HCT116 (cell line): ENCODE data around the gene TMEM217. TPM values are rescaled to one million over a fixed set of nuclear protein-coding genes. Genes with fewer than 3 reads are reported as not detected.
"Not testable (repeated sequence)": the region's sequence is repeated elsewhere in the genome, so short reads cannot be mapped to it uniquely, and the experiment has no call there.

Experiments used
- ATAC-seq: fragments of 200-7000 bp; cut with Tn5 transposase; 2 replicates; pipeline ENCODE4 v1.9.1; 2020; ENCODE audit warnings: mild to moderate bottlenecking, moderate library complexity
- BruUV-seq: library from RNA; stranded (reverse); fragments of 400-500 nt; replicated peaks from 2 replicates; lab custom pipeline; 2021; lab: Mats Ljungman, UMichigan
- CTCF ChIA-PET: fragments of 300-600 bp; sonication (Branson Sonifier 250); formaldehyde crosslinking; loops from one replicate; lab custom pipeline; 2021; ENCODE audit warnings: antibody characterized with exemption; lab: Charles Lee
- POLR2A ChIA-PET: fragments of 300-600, 350-600 bp; sonication (Branson Sonifier 250); formaldehyde crosslinking; loops from one replicate; lab custom pipeline; 2021; ENCODE audit warnings: antibody characterized with exemption; lab: Charles Lee
- RAD21 ChIA-PET, 2 experiments: fragments of 300-600 bp; sonication (Branson Sonifier 250); formaldehyde crosslinking; loops; one replicate each; lab custom pipeline; 2023; ENCODE audit warnings: low total read pairs in 2 of 2; ENCODE audit not compliant: uncharacterized antibody in 2 of 2, unreplicated experiment in 2 of 2, low non-redundant PET in 1 of 2; lab: Charles Lee
- DNase-seq: peaks from one replicate; pipeline ENCODE4 v3.0.0-alpha.2; 2010; ENCODE audit warnings: low read depth, low spot score
- H2AFZ ChIP-seq: fragments of 200-600 bp; shearing (Covaris generic), sonication (generic); 2 replicates; pipeline ENCODE4 v1.6.1; 2017; ENCODE audit warnings: low read depth, mixed run types, mixed read lengths, antibody characterized with exemption, low read length; ENCODE audit not compliant: poor library complexity, severe bottlenecking
- H3K27ac ChIP-seq: 2 replicates; pipeline ENCODE4 v1.5.1; 2012; ENCODE audit warnings: low read depth, low read length
- H3K27me3 ChIP-seq: fragments of 200-600 bp; sonication (generic); 2 replicates; pipeline ENCODE4 v1.6.1; 2016; ENCODE audit warnings: mixed run types, low read length, mixed read lengths; ENCODE audit not compliant: insufficient read depth
- H3K36me3 ChIP-seq, 2 experiments: fragments of 200-500 bp in 1 of 2; fragments of 200-600 bp in 1 of 2; sonication (Bioruptor generic) in 1 of 2; sonication (generic) in 1 of 2; 2 replicates each; pipeline versions ENCODE4 v1.5.1 to v1.6.1; 2014 to 2016; ENCODE audit warnings: low read length in 2 of 2, inconsistent platforms in 1 of 2, mixed read lengths in 1 of 2, mixed run types in 1 of 2; ENCODE audit not compliant: insufficient read depth in 2 of 2, control insufficient read depth in 1 of 2
- H3K4me1 ChIP-seq, 2 experiments: fragments of 200-600 bp in 1 of 2; sonication (generic) in 1 of 2; 2 replicates each; pipeline versions ENCODE4 v1.5.1 to v1.6.1; 2012 to 2017; ENCODE audit warnings: low read length in 2 of 2, inconsistent platforms in 1 of 2, mild to moderate bottlenecking in 1 of 2, mixed read lengths in 1 of 2, mixed run types in 1 of 2, moderate library complexity in 1 of 2; ENCODE audit not compliant: insufficient read depth in 2 of 2, control insufficient read depth in 1 of 2
- H3K4me2 ChIP-seq: fragments of 200-600 bp; sonication (generic); 2 replicates; pipeline ENCODE4 v1.6.1; 2017; ENCODE audit warnings: mixed run types, low read length, mixed read lengths
- H3K4me3 ChIP-seq, 2 experiments: fragments of 200-600 bp in 1 of 2; sonication (generic) in 1 of 2; replicated peaks in 1 of 2; 2 replicates each; pipeline ENCODE4 v1.5.1; 2011 to 2016; ENCODE audit warnings: low read length in 2 of 2, control low read depth in 1 of 2, low read depth in 1 of 2, mild to moderate bottlenecking in 1 of 2, mixed read lengths in 1 of 2, mixed run types in 1 of 2
- H3K79me2 ChIP-seq: fragments of 200-600 bp; sonication (generic); 2 replicates; pipeline ENCODE4 v1.6.1; 2017; ENCODE audit warnings: mild to moderate bottlenecking, mixed run types, low read length, moderate library complexity, mixed read lengths; ENCODE audit not compliant: insufficient read depth
- H3K9ac ChIP-seq: fragments of 200-600 bp; sonication (generic); 2 replicates; pipeline ENCODE4 v1.6.1; 2016; ENCODE audit warnings: low read length, mixed read lengths
- H3K9me2 ChIP-seq: fragments of 200-600 bp; sonication (generic), shearing (Covaris generic); 2 replicates; pipeline ENCODE4 v1.6.1; 2017; ENCODE audit warnings: mixed run types, mild to moderate bottlenecking, moderate library complexity; ENCODE audit not compliant: insufficient read depth
- H3K9me3 ChIP-seq, 2 experiments: fragments of 200-500 bp in 1 of 2; fragments of 200-600 bp in 1 of 2; sonication (Bioruptor generic) in 1 of 2; sonication (generic) in 1 of 2; 2 replicates each; pipeline ENCODE4 v1.6.1; 2014 to 2017; ENCODE audit warnings: low read length in 2 of 2, mixed read lengths in 2 of 2, inconsistent platforms in 1 of 2, low read depth in 1 of 2, mild to moderate bottlenecking in 1 of 2, mixed run types in 1 of 2, moderate library complexity in 1 of 2; ENCODE audit not compliant: control insufficient read depth in 1 of 2, insufficient read depth in 1 of 2
- H4K20me1 ChIP-seq: fragments of 200-600 bp; sonication (generic), shearing (Covaris generic); 2 replicates; pipeline ENCODE4 v1.6.1; 2017; ENCODE audit warnings: mixed run types, mild to moderate bottlenecking, moderate library complexity; ENCODE audit not compliant: insufficient read depth
- ATF3 ChIP-seq: IDR thresholded peaks from 2 replicates; pipeline ENCODE4 v1.6.1; 2012
- CEBPB ChIP-seq: IDR thresholded peaks from 2 replicates; pipeline ENCODE4 v1.6.1; 2012; ENCODE audit warnings: low read depth
- CTCF ChIP-seq, 3 experiments: fragments of 200-600 bp in 1 of 3; sonication (generic) in 1 of 3; IDR thresholded peaks in 2 of 3; conservative IDR thresholded peaks in 1 of 3; 2 replicates each; pipeline ENCODE4 v1.5.1; 2012 to 2017; ENCODE audit warnings: low read depth in 2 of 3, low read length in 2 of 3, antibody characterized with exemption in 1 of 3, borderline replicate concordance in 1 of 3, control low read depth in 1 of 3, mild to moderate bottlenecking in 1 of 3, mixed read lengths in 1 of 3, mixed run types in 1 of 3, moderate library complexity in 1 of 3; ENCODE audit not compliant: insufficient read depth in 1 of 3
- ELF1 ChIP-seq: IDR thresholded peaks from 2 replicates; pipeline ENCODE4 v1.6.1; 2012; ENCODE audit warnings: low read depth, borderline replicate concordance
- MAX ChIP-seq: IDR thresholded peaks from 2 replicates; pipeline ENCODE4 v1.6.1; 2012
- POLR2AphosphoS5 ChIP-seq: IDR thresholded peaks from 2 replicates; pipeline ENCODE4 v1.6.1; 2011; ENCODE audit warnings: mild to moderate bottlenecking, low read depth, low read length, moderate library complexity
- REST ChIP-seq: IDR thresholded peaks from 2 replicates; pipeline ENCODE4 v1.6.1; 2012; ENCODE audit warnings: low read depth
- YY1 ChIP-seq: IDR thresholded peaks from 2 replicates; pipeline ENCODE4 v1.6.1; 2011; ENCODE audit warnings: low read length, low read depth, moderate library complexity, mild to moderate bottlenecking; ENCODE audit not compliant: insufficient replicate concordance; ENCODE audit errors: extremely low read depth
- intact Hi-C: fragments of 100-400 bp; cut with micrococcal nuclease; formaldehyde crosslinking; loops from 2 replicates; pipeline ENCODE4 v1.10.0; 2022
- total RNA-seq: library from RNA; stranded (reverse); gene quantifications from one replicate; pipeline ENCODE4 v1.2.1, GENCODE V29; 2021; ENCODE audit not compliant: unreplicated experiment

Gene TMEM217
- total RNA-seq, 1 experiment from 2014 or later, result 0.98 TPM

GRCh38 chr6:37200085-37200484 is 57.9 kb downstream of the TMEM217 start:
- ChIA-PET CTCF (interaction anchor here (1.4 to 2.2 kb wide), 3 partner anchors 10 to 171 kb away, joined by 4 to 6 read pairs (median 5); no protein-coding TSS in a partner anchor), POLR2A (no interaction called here), RAD21 (no interaction called here)
- DNase-seq, result no peak
- Histone ChIP-seq H3K79me2 (no peaks in the 10 kb centered on the region), H3K9me3 (no peaks in the 10 kb centered on the region), H3K36me3 (no peaks in the 10 kb centered on the region), H4K20me1 (no peaks in the 10 kb centered on the region), H3K27ac (no peak overlapping the region), H3K4me3 (no peak overlapping the region), H3K4me2 (no peak overlapping the region), H3K4me1 (peaks cover 14 to 29% of the 10 kb centered on the region in 2 experiments), H3K9me2 (no peaks in the 10 kb centered on the region), H3K9ac (no peak overlapping the region), H3K27me3 (no peaks in the 10 kb centered on the region), H2AFZ (no peak overlapping the region)
- no peak for TF ChIP-seq CTCF (IDR thresholded peaks at IDR 0.05 in 2 of 3, conservative IDR thresholded peaks at IDR 0.05 in 1 of 3; ENCODE audit: borderline replicate concordance in 1 of 3, insufficient read depth in 1 of 3, low read depth in 2 of 3, low read length in 2 of 3)
- TF ChIP-seq CEBPB, result no peak
- no peak for TF ChIP-seq REST
- TF ChIP-seq MAX, result no peak
- no peak for TF ChIP-seq YY1
- TF ChIP-seq ATF3, result no peak
- TF ChIP-seq POLR2AphosphoS5, result no peak
- TF ChIP-seq ELF1, result no peak
- no TSS peak for BruUV-seq
- no peak for ATAC-seq
- intact Hi-C loops, result loop anchor here (10.0 kb wide), 1 partner anchor 285 kb away; no protein-coding TSS in a partner anchor

GRCh38 chr6:37196451-37196850 is 61.5 kb downstream of the TMEM217 start:
- RAD21 ChIA-PET, H3K9ac ChIP-seq, H3K27ac ChIP-seq, H3K9me3 ChIP-seq, ATAC-seq, intact Hi-C loops, H3K4me1 ChIP-seq, H3K4me3 ChIP-seq, DNase-seq, H3K36me3 ChIP-seq, H3K27me3 ChIP-seq, H3K79me2 ChIP-seq, H3K9me2 ChIP-seq, BruUV-seq, CTCF ChIA-PET, H2AFZ ChIP-seq, H4K20me1 ChIP-seq, H3K4me2 ChIP-seq: not testable (repeated sequence)
- POLR2A ChIA-PET, result interaction anchor here (0.6 kb wide), 1 partner anchor 357 kb away, joined by 3 read pairs; no protein-coding TSS in a partner anchor
